HS-5 (cell line): ENCODE data around the gene COL28A1.
"Not testable (repeated sequence)": the region's sequence is repeated elsewhere in the genome, so short reads cannot be mapped to it uniquely, and the experiment has no call there.

Experiments
- DNase-seq: peaks from one replicate; pipeline ENCODE4 v3.0.0-alpha.2; 2012; ENCODE audit warnings: low read depth

The COL28A1 gene

GRCh38 chr7:7517754-7518153 lies 17.9 kb downstream of the COL28A1 start:
- no peak for DNase-seq

GRCh38 chr7:7516662-7517061 lies 19.0 kb downstream of the COL28A1 start:
- no peak for DNase-seq

GRCh38 chr7:7516156-7516555 lies 19.5 kb downstream of the COL28A1 start:
- DNase-seq, result no peak

GRCh38 chr7:7512861-7513597 lies 22.6 kb downstream of the COL28A1 start:
- DNase-seq, result no peak

GRCh38 chr7:7510794-7511193 lies 24.9 kb downstream of the COL28A1 start:
- no peak for DNase-seq

- no peak for DNase-seq
Measured at GRCh38 chr7:7505915-7506314, 29.8 kb downstream of the COL28A1 start.

GRCh38 chr7:7504910-7505704 lies 30.6 kb downstream of the COL28A1 start:
- DNase-seq, result no peak

- no peak for DNase-seq
Measured at GRCh38 chr7:7499892-7500291, 35.8 kb downstream of the COL28A1 start.

GRCh38 chr7:7498856-7499255 lies 36.8 kb downstream of the COL28A1 start:
- DNase-seq, result no peak

GRCh38 chr7:7496311-7496710 lies 39.4 kb downstream of the COL28A1 start:
- no peak for DNase-seq

- no peak for DNase-seq
Measured at GRCh38 chr7:7495171-7495570, 40.5 kb downstream of the COL28A1 start.

GRCh38 chr7:7491044-7491443 lies 44.6 kb downstream of the COL28A1 start:
- DNase-seq, result no peak

- DNase-seq, result no peak
Measured at GRCh38 chr7:7490003-7490402, 45.7 kb downstream of the COL28A1 start.

GRCh38 chr7:7489546-7489945 lies 46.1 kb downstream of the COL28A1 start:
- no peak for DNase-seq

- DNase-seq, result no peak
Measured at GRCh38 chr7:7486362-7486761, 49.3 kb downstream of the COL28A1 start.

- no peak for DNase-seq
Measured at GRCh38 chr7:7484072-7484471, 51.6 kb downstream of the COL28A1 start.

- no peak for DNase-seq
Measured at GRCh38 chr7:7481802-7482201, 53.9 kb downstream of the COL28A1 start.

- DNase-seq, result no peak
Measured at GRCh38 chr7:7479275-7479805, 56.3 kb downstream of the COL28A1 start.

GRCh38 chr7:7478569-7478968 lies 57.1 kb downstream of the COL28A1 start:
- DNase-seq, result no peak

- DNase-seq, result not testable (repeated sequence)
Measured at GRCh38 chr7:7477641-7478040, 58.0 kb downstream of the COL28A1 start.

GRCh38 chr7:7476381-7476780 lies 59.3 kb downstream of the COL28A1 start:
- DNase-seq, result no peak

GRCh38 chr7:7475601-7476000 lies 60.1 kb downstream of the COL28A1 start:
- no peak for DNase-seq

- DNase-seq, result no peak
Measured at GRCh38 chr7:7474436-7474835, 61.2 kb downstream of the COL28A1 start.
